Natural killer cell (primary cell): Measurements from ENCODE around the gene NAT9. TPM values are rescaled to one million over a fixed set of nuclear protein-coding genes. Genes with fewer than 3 reads are reported as not detected.

Experiments used
- ATAC-seq, 3 donors: fragments of 150-1000 bp in 2 of 3; fragments of 200-7000 bp in 1 of 3; cut with Tn5 transposase; 1 replicate in 1 of 3; 2 replicates in 2 of 3; pipeline ENCODE4 v1.10.0; 2021; ENCODE audit warnings: mild to moderate bottlenecking in 2 of 3, moderate library complexity in 2 of 3
- DNase-seq, 2 donors: peaks; one replicate each; pipeline versions ENCODE4 v3.0.0 to v3.0.0-alpha.2; 2013 to 2021; ENCODE audit warnings: mixed read lengths in 1 of 2
- H3K27ac ChIP-seq: one replicate; pipeline ENCODE4 v1.5.1; 2013; ENCODE audit warnings: mild to moderate bottlenecking, low read length
- H3K27me3 ChIP-seq: one replicate; pipeline ENCODE4 v1.6.1; 2013; ENCODE audit warnings: low read length; ENCODE audit not compliant: control insufficient read depth, insufficient read depth
- H3K36me3 ChIP-seq: one replicate; pipeline ENCODE4 v1.6.1; 2013; ENCODE audit warnings: low read length; ENCODE audit not compliant: control insufficient read depth, insufficient read depth
- H3K4me1 ChIP-seq: one replicate; pipeline ENCODE4 v1.6.1; 2013; ENCODE audit warnings: low read length; ENCODE audit not compliant: control insufficient read depth, insufficient read depth
- H3K4me3 ChIP-seq: one replicate; pipeline ENCODE4 v1.5.1; 2013; ENCODE audit warnings: low read length
- H3K9me3 ChIP-seq: one replicate; pipeline ENCODE4 v1.6.1; 2013; ENCODE audit warnings: low read length; ENCODE audit not compliant: control insufficient read depth, insufficient read depth
- H3K27ac Mint-ChIP-seq, 2 donors: one replicate each; pipeline ENCODE4 v1.8.0; 2022; ENCODE audit warnings: mild to moderate bottlenecking in 2 of 2, mixed read lengths in 2 of 2, moderate library complexity in 1 of 2
- H3K27me3 Mint-ChIP-seq, 2 donors: one replicate each; pipeline ENCODE4 v1.8.0; 2022; ENCODE audit warnings: low read depth in 2 of 2, mixed read lengths in 2 of 2
- H3K36me3 Mint-ChIP-seq: one replicate; pipeline ENCODE4 v1.8.0; 2022; ENCODE audit warnings: mixed read lengths
- H3K4me1 Mint-ChIP-seq, 2 donors: one replicate each; pipeline ENCODE4 v1.8.0; 2022; ENCODE audit warnings: mixed read lengths in 2 of 2
- H3K4me3 Mint-ChIP-seq: one replicate; pipeline ENCODE4 v1.8.0; 2022; ENCODE audit warnings: mild to moderate bottlenecking, moderate library complexity, mixed read lengths
- H3K9me3 Mint-ChIP-seq, 2 donors: one replicate each; pipeline ENCODE4 v1.8.0; 2022; ENCODE audit warnings: mixed read lengths in 2 of 2
- CTCF ChIP-seq: fragments of 200-600 bp; IDR thresholded peaks from one replicate; pipeline ENCODE4 v1.8.0; 2022; ENCODE audit warnings: antibody characterized with exemption
- WGBS: methylation state at CpG from one replicate; pipeline ENCODE4 v1.1.7; 2013; ENCODE audit warnings: missing lambda C conversion rate; ENCODE audit not compliant: insufficient coverage; 5-methylcytosine and 5-hydroxymethylcytosine counted together
- intact Hi-C: fragments of 100-400 bp; cut with micrococcal nuclease; formaldehyde crosslinking; loops from one replicate; pipeline ENCODE4 v1.14.2; 2022
- total RNA-seq, 4 donors: library from RNA; stranded (reverse); fragments of 120-200 nt in 1 of 4; gene quantifications; one replicate each; pipeline versions ENCODE4 v1.2.3 to v1.2.4, GENCODE V29; 2013 to 2022

NAT9 gene
- total RNA-seq, 3 donors from 2014 or later (not counting 1 experiment from before 2014, with no cell fraction given) = 20.0 to 27.2 (median 24.8) TPM

- H3K4me3 ChIP-seq = no peak overlapping the region
- peaks cover 11% of the 10 kb centered on the region for H3K4me1 ChIP-seq
- H3K27me3 ChIP-seq = no peaks in the 10 kb centered on the region
- H3K4me3 Mint-ChIP-seq = no peak overlapping the region
- DNase-seq (no peak), ATAC-seq (no peak)
- H3K27ac Mint-ChIP-seq = no peak overlapping the region
- WGBS = 94% methylated on average over 13 of the region's 13 CpGs
- H3K36me3 Mint-ChIP-seq = no peaks in the 10 kb centered on the region
- no peaks in the 10 kb centered on the region for H3K9me3 ChIP-seq
- TF ChIP-seq CTCF = no peak
- no peak overlapping the region for H3K27ac ChIP-seq
- intact Hi-C loops = no loop called here
- H3K9me3 Mint-ChIP-seq = no peaks in the 10 kb centered on the region
- H3K4me1 Mint-ChIP-seq = peaks cover 0 to 5% of the 10 kb centered on the region in 2 donors
- H3K36me3 ChIP-seq = peaks cover 25% of the 10 kb centered on the region
- H3K27me3 Mint-ChIP-seq = no peaks in the 10 kb centered on the region
These were observed 31.3 kb upstream of the NAT9 start for GRCh38 chr17:74807441-74807840.

GRCh38 chr17:74806334-74806733 lies 30.2 kb upstream of the NAT9 start:
- Mint-ChIP-seq H3K27ac (no peak overlapping the region), H3K4me1 (peaks cover 0 to 5% of the 10 kb centered on the region in 2 donors), H3K4me3 (no peak overlapping the region), H3K9me3 (no peaks in the 10 kb centered on the region), H3K27me3 (no peaks in the 10 kb centered on the region), H3K36me3 (no peaks in the 10 kb centered on the region)
- Histone ChIP-seq H3K36me3 (peaks cover 27% of the 10 kb centered on the region), H3K4me1 (peaks cover 5% of the 10 kb centered on the region), H3K27me3 (no peaks in the 10 kb centered on the region), H3K27ac (no peak overlapping the region), H3K4me3 (no peak overlapping the region), H3K9me3 (no peaks in the 10 kb centered on the region)
- 90% methylated on average over 10 of the region's 10 CpGs for WGBS
- TF ChIP-seq CTCF = no peak
- DNase-seq (no peak), ATAC-seq (no peak)
- intact Hi-C loops = no loop called here

DNA sequence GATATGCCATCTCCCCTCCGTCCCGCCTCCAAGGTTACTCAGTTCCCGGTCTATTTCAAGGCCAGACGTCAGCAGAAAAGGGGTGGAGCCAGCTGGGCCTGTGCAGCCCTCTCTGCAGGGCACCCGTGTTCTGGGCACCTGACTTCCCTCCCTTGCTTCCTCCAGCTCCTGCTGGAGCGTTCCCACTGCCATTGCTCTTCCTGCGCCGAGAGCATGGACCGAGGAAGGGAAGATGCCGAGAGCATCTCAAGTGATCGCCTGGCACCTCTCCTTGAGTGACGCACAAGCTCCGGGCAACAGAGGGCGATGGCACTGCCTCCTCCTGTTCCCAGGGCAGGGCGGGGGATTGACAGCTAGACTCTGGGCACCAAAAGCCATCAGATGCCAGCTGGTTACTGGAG lies 29.4 kb upstream of the NAT9 start:
- Histone ChIP-seq H3K4me3 (no peak overlapping the region), H3K27ac (no peak overlapping the region), H3K9me3 (no peaks in the 10 kb centered on the region), H3K4me1 (peaks cover 5% of the 10 kb centered on the region), H3K27me3 (no peaks in the 10 kb centered on the region), H3K36me3 (peaks cover 29% of the 10 kb centered on the region)
- Mint-ChIP-seq H3K4me1 (peaks cover 0 to 5% of the 10 kb centered on the region in 2 donors), H3K36me3 (no peaks in the 10 kb centered on the region), H3K27me3 (no peaks in the 10 kb centered on the region), H3K9me3 (no peaks in the 10 kb centered on the region), H3K27ac (no peak overlapping the region), H3K4me3 (no peak overlapping the region)
- 92% methylated on average over 15 of the region's 15 CpGs for WGBS
- DNase-seq = no peak
- ATAC-seq = no peak
- TF ChIP-seq CTCF = no peak
- intact Hi-C loops = no loop called here

GRCh38 chr17:74804683-74805082 lies 28.5 kb upstream of the NAT9 start:
- Mint-ChIP-seq H3K27ac (no peak overlapping the region), H3K36me3 (no peaks in the 10 kb centered on the region), H3K27me3 (no peaks in the 10 kb centered on the region), H3K4me1 (peaks cover 0 to 5% of the 10 kb centered on the region in 2 donors), H3K4me3 (no peak overlapping the region), H3K9me3 (no peaks in the 10 kb centered on the region)
- TF ChIP-seq CTCF = no peak
- Histone ChIP-seq H3K36me3 (peaks cover 29% of the 10 kb centered on the region), H3K27me3 (no peaks in the 10 kb centered on the region), H3K27ac (no peak overlapping the region), H3K9me3 (no peaks in the 10 kb centered on the region), H3K4me3 (no peak overlapping the region), H3K4me1 (peaks cover 5% of the 10 kb centered on the region)
- intact Hi-C loops = no loop called here
- no peak for ATAC-seq
- DNase-seq = no peak
- WGBS = 89% methylated on average over 7 of the region's 7 CpGs
